NCI-H2196 (cell line): Measurements from ENCODE around the gene MINAR1.

Experiments
- DNase-seq: peaks from one replicate; lab custom pipeline; 2025; ENCODE audit not compliant: unreplicated experiment; lab: John Stamatoyannopoulos, UW

The MINAR1 gene

DNA sequence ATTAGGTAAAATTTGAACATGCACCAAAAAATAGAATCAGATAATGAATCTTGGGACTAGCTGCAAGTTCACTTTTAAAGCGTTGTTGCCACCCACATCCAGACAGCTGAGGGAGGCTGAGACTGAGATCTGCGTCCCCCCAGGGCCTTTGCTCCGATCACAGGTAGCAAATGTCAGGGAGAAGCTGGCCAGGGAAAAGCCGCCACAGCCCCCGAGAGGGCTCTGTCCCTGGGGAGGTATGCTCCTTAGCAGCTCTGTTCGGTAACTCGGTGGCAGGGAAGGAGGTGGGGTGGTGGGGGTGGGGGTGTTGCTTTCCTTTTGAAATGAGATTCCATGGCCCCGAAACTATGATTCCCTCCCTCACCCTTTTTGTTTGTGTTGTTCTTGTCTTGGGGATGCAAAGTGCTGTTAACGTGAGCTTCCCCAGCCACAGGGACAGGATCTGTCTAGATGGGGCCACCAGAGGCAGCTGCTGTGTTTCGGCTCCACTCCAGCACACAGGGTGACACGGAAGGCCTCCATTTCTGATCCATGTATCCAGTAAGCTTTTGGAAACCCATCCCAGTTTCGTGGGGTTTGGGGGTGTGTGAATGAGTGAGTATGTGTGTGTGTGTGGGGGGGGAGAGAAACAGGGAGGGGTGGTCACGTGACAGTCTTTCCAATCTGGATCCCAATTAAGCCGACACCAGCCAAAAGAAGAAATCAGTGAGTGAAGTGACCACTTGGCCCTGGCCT, 1.1 kb upstream of the MINAR1 start:
- DNase-seq: no peak

DNA sequence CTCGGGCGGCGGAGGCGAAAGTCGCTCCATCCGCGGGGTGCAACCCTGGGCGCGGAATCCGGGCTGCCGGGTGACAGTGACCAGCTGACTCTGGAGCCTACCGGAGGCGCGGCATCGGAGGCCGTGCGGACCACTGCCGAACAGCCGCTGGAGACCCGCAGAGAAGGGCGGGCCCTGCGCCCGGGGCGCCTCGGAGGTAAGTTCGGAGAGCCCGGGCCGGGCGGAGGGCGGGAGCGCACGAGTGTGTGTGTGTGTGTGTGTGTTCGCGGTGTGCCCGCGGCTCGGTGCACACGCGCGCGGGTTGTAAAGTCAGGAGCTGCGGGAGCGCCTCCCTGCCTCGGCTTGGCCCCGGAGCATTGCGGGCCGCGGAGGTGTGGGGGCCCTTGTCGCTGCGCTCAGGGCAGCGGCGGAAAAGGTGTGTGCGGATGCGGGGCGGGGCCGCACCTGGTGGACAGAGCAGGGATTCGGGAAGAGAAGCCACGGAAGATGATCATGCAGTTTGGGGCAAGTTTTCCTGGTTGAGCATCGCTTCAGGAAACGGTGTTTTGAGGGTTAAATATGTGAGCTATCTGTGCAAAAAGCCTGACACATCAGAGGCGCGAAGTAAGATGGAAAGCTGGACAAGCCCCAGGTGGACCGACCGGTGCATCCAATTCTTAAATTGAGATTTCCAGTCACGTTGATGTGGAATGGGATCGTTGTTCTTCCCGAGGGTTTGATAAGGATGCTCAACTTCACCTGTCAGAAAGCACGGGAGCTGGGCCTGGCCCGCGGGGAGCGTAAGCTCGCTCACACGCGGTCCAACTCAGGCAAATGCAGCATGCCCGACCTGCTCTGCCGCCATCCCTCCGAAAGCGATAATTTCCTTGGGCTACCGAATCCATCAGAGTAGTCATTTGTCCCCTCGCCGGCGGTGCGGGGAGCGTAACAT, 474 bp downstream of the MINAR1 start:
- DNase-seq: no peak

- no peak for DNase-seq
These were observed 1.3 kb downstream of the MINAR1 start for GRCh38 chr15:79433276-79433990.

DNA sequence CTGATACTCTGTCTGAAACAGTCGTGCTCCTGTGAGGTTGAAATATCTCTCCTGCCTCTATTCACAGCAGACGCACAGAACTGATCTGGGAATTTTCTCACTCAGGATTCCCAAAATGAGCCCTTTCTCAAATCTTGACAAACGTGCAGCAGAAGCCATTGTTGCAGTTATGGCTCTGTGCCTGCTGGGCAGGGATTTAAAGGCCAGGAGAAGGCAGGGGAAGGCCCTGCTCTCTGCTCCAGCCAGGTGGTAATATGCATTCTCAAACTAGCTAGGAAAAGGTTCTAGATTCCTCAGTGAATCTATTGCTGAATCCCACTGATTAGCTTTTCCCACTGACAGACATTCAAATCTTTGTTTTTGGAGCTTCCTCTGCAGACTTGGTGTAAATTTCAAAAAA, 2.2 kb downstream of the MINAR1 start:
- no peak for DNase-seq

DNA sequence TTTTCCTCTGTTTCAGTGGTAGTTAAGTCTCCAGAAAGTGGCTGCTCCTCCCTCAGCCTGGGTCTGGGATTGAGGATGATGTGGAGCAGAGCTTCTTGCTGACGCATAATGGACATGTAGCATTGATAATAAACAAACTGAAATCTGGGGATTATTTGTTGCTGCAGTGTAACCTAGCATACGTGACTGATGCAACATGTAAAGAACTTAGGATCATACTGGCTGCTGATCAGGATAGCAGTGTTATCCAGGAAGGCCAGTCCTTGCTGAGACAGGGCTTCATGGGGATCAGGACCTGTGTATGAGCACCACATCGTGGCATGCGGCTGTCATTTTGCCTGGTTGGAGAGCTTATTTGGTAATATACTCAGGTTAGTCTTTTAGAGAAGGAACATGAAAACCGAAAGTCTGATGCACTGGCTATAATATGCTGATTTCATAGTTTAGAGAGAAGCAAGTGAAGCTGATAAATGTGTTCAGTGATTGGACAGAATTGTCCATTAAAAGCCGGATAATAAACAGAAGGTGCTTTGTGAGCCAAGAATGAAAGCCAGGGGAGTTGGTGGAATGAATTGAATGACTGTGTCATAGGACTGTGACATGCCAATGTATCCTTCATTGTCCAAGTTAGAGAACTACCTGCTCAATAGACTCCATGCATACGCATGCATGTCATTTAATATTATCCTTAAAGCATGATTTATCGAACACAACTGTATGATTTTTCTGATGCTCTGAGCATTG, 4.1 kb downstream of the MINAR1 start:
- no peak for DNase-seq

DNA sequence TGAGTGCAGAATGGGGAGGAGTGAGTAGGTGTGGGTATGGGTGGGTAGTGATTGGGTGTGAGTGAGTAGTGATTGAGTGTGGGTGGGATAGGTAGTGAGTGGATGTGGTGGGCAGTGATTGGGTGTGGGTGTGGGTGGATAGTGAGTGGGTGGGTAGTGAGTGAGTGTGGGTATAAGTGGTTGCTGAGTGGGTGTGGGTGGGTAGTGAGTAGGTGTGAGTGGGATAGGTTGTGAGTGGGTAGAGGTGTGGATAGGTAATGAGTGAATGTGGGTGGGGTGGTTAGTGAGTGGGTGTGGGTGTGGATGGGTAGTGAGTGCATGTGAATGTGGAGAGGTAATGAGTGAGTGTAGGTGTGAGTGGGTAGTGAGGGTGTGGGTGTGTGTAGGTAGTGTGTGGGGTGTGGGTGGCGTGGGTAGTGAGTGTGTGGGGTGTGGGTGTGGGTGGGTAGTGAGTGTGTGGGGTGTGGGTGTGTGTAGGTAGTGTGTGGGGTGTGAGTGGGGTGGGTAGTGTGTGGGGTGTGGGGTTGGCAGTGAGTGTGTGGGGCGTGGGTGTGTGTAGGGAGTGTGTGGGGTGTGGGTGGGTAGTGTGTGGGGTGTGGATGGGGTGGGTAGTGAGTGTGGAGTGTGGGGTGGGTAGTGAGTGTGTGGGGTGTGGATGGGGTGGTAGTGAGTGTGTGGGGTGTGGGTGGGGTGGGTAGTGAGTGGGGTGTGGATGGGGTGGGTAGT, 5.3 kb downstream of the MINAR1 start:
- DNase-seq: no peak

DNA sequence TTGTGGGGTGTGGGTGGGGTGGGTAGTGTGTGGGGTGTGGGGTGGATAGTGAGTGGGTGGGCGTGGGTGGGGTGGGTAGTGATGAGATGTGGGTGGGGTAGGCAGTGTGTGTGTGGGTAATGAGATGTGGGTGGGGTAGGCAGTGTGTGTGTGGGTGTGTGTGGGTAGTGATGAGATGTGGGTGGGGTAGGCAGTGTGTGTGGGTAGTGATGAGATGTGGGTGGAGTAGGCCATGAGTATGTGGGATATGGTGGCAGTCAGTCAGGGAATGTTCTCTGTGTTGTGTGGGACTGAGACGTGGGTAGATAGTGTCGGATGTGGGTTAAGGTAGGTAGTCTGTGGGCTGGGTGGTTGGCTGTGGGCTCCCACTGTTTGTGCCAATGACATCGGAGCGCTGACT, 7.1 kb downstream of the MINAR1 start:
- no peak for DNase-seq

- DNase-seq: no peak
These were observed 8.3 kb downstream of the MINAR1 start for GRCh38 chr15:79440355-79440908.

- DNase-seq: no peak
These were observed 10.8 kb downstream of the MINAR1 start for GRCh38 chr15:79442911-79443310.

- no peak for DNase-seq
These were observed 14.9 kb downstream of the MINAR1 start for GRCh38 chr15:79447060-79447459.

- no peak for DNase-seq
These were observed 18.5 kb downstream of the MINAR1 start for GRCh38 chr15:79450648-79451047.

DNA sequence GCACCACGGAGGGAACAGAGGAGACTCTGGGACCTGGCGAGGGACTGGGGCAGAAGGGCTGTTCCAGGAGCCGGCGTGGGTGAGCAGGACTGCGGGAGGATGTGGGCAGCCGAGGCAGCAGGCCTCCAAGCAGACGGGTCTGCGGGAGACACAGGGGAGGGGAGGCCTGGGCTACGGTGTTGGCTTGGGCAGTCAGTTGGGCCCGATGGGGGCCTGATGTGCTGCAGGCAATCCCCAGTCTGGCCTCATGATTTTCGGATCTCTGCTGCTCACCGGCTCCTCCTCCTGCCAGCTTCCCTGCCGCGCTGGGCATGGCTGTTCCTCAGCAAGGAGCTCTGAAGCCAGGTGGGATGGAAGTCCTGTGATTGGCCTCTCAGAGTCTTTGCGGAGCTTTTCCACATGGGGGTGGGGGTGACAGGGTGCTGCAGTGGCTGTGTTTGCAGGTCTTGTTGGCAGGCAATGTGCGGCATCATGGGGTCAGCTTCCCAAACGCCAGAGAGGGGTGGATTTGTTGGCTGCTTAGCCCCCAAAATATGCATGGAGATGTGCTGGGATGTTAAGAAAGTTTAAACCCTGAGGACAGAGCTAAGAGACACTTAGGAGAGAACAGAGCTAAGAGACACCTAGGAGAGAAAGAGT, 19.3 kb downstream of the MINAR1 start:
- no peak for DNase-seq

GRCh38 chr15:79452244-79453051, 20.3 kb downstream of the MINAR1 start:
- no peak for DNase-seq

- no peak for DNase-seq
These were observed 21.3 kb downstream of the MINAR1 start for GRCh38 chr15:79453446-79453845.

DNA sequence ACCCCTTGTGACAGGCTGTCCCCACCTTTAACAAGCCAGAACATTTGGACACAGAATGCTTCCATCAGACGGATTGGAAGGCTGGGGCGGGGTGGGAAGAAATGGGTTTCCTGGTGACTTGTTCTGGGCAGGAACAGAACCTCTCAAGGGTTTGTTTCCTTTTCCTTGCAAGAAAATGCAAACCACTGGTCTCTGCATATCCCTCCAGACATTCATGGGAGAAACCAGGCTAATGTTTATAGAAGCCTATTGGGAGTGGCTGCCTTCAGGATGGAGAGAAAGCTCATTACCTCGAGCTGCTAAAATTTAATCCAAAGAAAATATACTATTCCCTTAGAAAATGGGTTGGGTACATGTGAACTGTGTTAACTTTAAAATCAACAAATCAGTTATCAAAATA, 21.9 kb downstream of the MINAR1 start:
- no peak for DNase-seq

GRCh38 chr15:79455361-79455760, 23.2 kb downstream of the MINAR1 start:
- DNase-seq: no peak

GRCh38 chr15:79455943-79456342, 23.8 kb downstream of the MINAR1 start:
- DNase-seq: no peak

GRCh38 chr15:79458491-79458890, 26.4 kb downstream of the MINAR1 start:
- DNase-seq: no peak

GRCh38 chr15:79459666-79460065, 27.5 kb downstream of the MINAR1 start:
- no peak for DNase-seq
